Measurements from ENCODE around the gene OR5W2. TPM values are rescaled to one million over a fixed set of nuclear protein-coding genes. Genes with fewer than 3 reads are reported as not detected.
"Not testable (repeated sequence)": the region's sequence is repeated elsewhere in the genome, so short reads cannot be mapped to it uniquely, and the experiment has no call there.

OR5W2 gene
- total RNA-seq (not detected), polyA plus RNA-seq (ENCODE audit: insufficient read depth in 1 of 8, insufficient read length in 8 of 8, low replicate concordance in 1 of 8) (not detected)
- long read RNA-seq, donor 1: 0 reads
- long read RNA-seq, donor 2: 0 reads
- long read RNA-seq, donor 3: 0 reads
- long read RNA-seq, donor 4: 0 reads
- long read RNA-seq, donor 5: 0 reads
- long read RNA-seq, donor 6: 0 reads
- long read RNA-seq, donor 7: 0 reads
- long read RNA-seq, donor 8, partial matches to known transcripts: 0 of 1 reads
- long read RNA-seq, donor 8, other reads (novel, unspliced or antisense): 0 of 1 reads
- long read RNA-seq, donor 9: 0 reads
- long read RNA-seq, donor 10: 0 reads
- long read RNA-seq, donor 11: 0 reads

DNA sequence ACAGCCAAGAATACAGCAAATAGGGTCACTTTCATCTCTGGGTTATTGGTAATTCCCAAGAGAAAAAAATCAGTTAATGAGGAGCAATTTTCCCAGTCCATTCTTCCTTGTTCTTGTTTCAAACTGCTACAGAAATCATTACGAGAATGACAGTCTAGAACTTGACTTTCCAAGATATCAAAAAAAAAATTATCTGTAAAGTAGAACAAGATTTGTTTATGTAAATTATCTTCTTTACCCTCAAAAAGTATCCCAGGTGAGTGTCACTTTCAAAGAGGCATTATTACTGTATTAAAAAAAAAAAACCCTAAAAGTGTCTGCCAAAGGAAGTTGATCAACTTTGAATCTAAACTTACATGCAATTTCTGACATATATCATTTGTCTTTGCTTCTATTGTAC is at the start of gene OR5W2:
Gene OR5W2, minus strand, starts transcription at position 101 of the 400 bp plus-strand sequence. Its CDS starts 0 bp downstream, at position 101.
- no CpG with 5 or more reads among the region's 1 CpG for WGBS (ENCODE audit: insufficient coverage)
- Histone ChIP-seq H3K36me3 (ENCODE audit: control insufficient read depth, insufficient read depth, low read length) (no peaks in the 10 kb centered on the region), H3K9me3 (replicated peaks; ENCODE audit: control insufficient read depth, low read depth, low read length) (peaks cover 22% of the 10 kb centered on the region), H3K4me3 (ENCODE audit: low read length) (no peak within 1 kb of the TSS), H3K27ac (ENCODE audit: low read length) (no peak within 1 kb of the TSS), H3K4me1 (ENCODE audit: control insufficient read depth, insufficient read depth, low read length) (no peaks in the 10 kb centered on the region), H3K27me3 (ENCODE audit: control insufficient read depth, insufficient read depth, low read length) (no peaks in the 10 kb centered on the region)
- DNase-seq: no peak

DNA sequence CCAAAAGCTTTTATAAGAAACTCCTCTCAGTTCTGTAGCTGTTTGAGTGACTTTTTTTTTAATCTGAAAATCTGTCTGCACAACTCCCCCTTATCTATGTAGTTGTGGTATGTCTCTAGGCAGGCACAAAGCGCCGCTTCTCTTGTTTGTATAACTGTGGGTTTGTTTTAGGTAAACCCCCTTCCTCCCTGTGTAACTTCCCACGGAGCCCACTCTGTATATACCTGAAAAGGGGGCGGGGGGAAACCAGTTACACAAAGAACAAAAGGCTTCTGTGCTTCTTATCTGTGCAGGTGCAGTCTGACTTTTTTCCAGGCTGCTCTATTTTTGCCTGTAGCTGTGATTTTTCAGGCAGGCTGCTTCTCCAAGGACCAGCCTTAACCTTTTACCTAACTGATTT is 42.1 kb upstream of the OR5W2 start:
- no peaks in the 10 kb centered on the region for H3K4me1 ChIP-seq (ENCODE audit: control insufficient read depth, insufficient read depth, low read length)
- no peaks in the 10 kb centered on the region for H3K27me3 ChIP-seq (ENCODE audit: control insufficient read depth, insufficient read depth, low read length)
- H3K4me3 ChIP-seq (ENCODE audit: low read length): no peak overlapping the region
- no peak overlapping the region for H3K27ac ChIP-seq (ENCODE audit: low read length)
- no CpG with 5 or more reads among the region's 4 CpGs for WGBS (ENCODE audit: insufficient coverage)
- no peaks in the 10 kb centered on the region for H3K36me3 ChIP-seq (ENCODE audit: control insufficient read depth, insufficient read depth, low read length)
- peaks cover 5% of the 10 kb centered on the region for H3K9me3 ChIP-seq (replicated peaks; ENCODE audit: control insufficient read depth, low read depth, low read length)
- DNase-seq: no peak

DNA sequence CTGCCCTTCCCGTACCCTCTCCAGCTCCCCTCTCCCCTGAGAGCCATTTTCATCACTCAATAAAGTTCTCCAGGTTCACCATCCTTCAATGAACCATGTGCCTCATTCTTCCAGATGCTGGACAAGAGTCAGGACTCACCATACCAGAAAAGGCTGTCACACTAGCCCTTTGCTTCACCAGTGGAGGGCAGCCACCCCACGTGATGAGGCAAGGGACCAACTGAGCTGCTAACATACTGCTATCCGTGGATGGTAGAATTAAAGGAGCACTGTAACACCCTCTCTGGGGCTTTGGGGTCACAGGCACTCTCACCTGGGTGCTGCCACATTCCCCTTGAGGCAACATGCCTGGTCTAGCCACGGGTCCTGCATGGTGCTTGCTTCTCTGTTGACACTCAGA is 34.9 kb upstream of the OR5W2 start:
- 44% methylated on average over 3 of the region's 4 CpGs for WGBS (ENCODE audit: insufficient coverage)
- no peak for DNase-seq

DNA sequence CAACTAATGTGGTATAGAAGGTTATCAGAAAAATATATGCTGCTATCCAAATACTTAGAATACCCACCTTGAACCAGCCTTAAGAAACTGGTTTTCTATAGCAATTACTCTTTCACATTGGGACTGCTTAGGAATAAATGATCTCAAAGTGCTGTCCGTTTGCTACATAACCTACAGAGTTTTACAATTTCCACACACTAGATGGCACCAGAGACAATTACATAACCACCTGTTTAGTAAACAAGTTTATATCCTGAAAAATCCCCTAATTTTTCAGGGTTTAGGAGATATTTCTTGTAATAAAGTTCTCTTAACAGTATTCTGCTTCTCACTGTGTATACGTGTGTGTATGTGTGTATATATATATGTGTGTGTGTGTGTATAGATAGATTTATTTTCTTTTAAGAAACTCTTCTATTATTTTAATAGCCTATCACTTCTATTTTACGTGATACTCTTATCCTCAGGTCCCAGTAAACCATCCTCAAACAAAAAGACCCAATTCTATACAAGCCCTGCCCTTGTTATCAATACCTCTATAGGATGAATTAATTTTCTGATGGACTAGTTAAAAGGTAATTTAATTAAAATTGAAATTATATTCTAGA is 28.5 kb upstream of the OR5W2 start:
- no peak overlapping the region for H3K27ac ChIP-seq (ENCODE audit: low read length)
- H3K27me3 ChIP-seq (ENCODE audit: control insufficient read depth, insufficient read depth, low read length): no peaks in the 10 kb centered on the region
- H3K4me1 ChIP-seq (ENCODE audit: control insufficient read depth, insufficient read depth, low read length): no peaks in the 10 kb centered on the region
- H3K36me3 ChIP-seq (ENCODE audit: control insufficient read depth, insufficient read depth, low read length): no peaks in the 10 kb centered on the region
- no CpG with 5 or more reads among the region's 3 CpGs for WGBS (ENCODE audit: insufficient coverage)
- no peaks in the 10 kb centered on the region for H3K9me3 ChIP-seq (replicated peaks; ENCODE audit: control insufficient read depth, low read depth, low read length)
- H3K4me3 ChIP-seq (ENCODE audit: low read length): no peak overlapping the region
- peak; percentile 9 for DNase-seq

More for the DNA sequence above, 34.9 kb upstream of the OR5W2 start:
- no peaks in the 10 kb centered on the region for H3K27me3 ChIP-seq (ENCODE audit: control insufficient read depth, insufficient read depth, low read length)
- H3K4me1 ChIP-seq (ENCODE audit: control insufficient read depth, insufficient read depth, low read length): no peaks in the 10 kb centered on the region
- H3K36me3 ChIP-seq (ENCODE audit: control insufficient read depth, insufficient read depth, low read length): no peaks in the 10 kb centered on the region
- H3K9me3 ChIP-seq (replicated peaks; ENCODE audit: control insufficient read depth, low read depth, low read length): peaks cover 11% of the 10 kb centered on the region
- no peak overlapping the region for H3K4me3 ChIP-seq (ENCODE audit: low read length)
- H3K27ac ChIP-seq (ENCODE audit: low read length): no peak overlapping the region

DNA sequence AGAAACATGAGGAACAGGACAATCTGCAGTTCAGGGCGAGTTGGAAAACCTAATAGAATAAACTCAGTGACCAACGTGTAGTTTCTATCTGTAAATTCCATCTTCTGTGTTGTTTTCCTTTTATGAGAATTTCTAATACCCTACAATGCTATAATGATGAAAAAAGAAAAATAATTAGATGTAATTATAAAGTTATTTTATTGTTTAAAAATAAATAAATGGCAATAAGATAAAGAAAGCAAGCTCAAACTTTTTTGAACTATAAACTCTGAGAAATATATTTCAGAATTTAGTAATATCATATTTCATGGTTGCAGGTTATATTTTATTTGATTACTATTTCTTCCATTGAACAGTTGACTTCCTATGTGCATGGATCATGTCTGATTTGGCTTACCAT is 21.9 kb upstream of the OR5W2 start, which contains the start of gene OR5I1:
Gene OR5I1, minus strand, starts transcription at position 101 of the 400 bp plus-strand sequence. Its CDS starts 0 bp downstream, at position 101.
- H3K9me3 ChIP-seq (replicated peaks; ENCODE audit: control insufficient read depth, low read depth, low read length): peaks cover 6% of the 10 kb centered on the region
- H3K36me3 ChIP-seq (ENCODE audit: control insufficient read depth, insufficient read depth, low read length): no peaks in the 10 kb centered on the region
- no peaks in the 10 kb centered on the region for H3K4me1 ChIP-seq (ENCODE audit: control insufficient read depth, insufficient read depth, low read length)
- H3K4me3 ChIP-seq (ENCODE audit: low read length): no peak within 1 kb of the TSS
- no CpG with 5 or more reads among the region's 2 CpGs for WGBS (ENCODE audit: insufficient coverage)
- no peak within 1 kb of the TSS for H3K27ac ChIP-seq (ENCODE audit: low read length)
- no peaks in the 10 kb centered on the region for H3K27me3 ChIP-seq (ENCODE audit: control insufficient read depth, insufficient read depth, low read length)
- no peak for DNase-seq

DNA sequence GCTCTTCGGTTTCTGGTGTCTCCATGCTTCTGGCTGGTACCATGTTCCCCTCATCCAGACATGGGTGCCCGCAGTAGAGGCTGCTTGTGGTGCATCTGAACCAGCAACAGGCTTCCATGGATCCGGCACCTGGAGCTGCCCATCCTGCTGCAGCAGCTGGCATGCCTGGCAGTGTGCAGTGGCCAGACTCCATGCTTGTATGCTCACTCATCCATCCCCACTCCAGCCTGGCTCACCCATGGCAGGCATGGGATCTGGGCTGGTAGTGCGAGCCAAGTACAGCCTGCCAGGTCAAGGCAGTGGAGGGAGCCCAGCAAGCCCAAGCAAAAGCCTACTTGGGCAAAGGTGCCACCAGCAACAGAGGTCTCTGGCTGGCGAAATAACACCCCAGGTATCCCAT is 6.2 kb upstream of the OR5W2 start:
- no peak overlapping the region for H3K4me3 ChIP-seq (ENCODE audit: low read length)
- H3K27ac ChIP-seq (ENCODE audit: low read length): no peak overlapping the region
- WGBS (ENCODE audit: insufficient coverage): 79% methylated on average over 4 of the region's 5 CpGs
- H3K4me1 ChIP-seq (ENCODE audit: control insufficient read depth, insufficient read depth, low read length): no peaks in the 10 kb centered on the region
- no peaks in the 10 kb centered on the region for H3K27me3 ChIP-seq (ENCODE audit: control insufficient read depth, insufficient read depth, low read length)
- peaks cover 10% of the 10 kb centered on the region for H3K9me3 ChIP-seq (replicated peaks; ENCODE audit: control insufficient read depth, low read depth, low read length)
- no peaks in the 10 kb centered on the region for H3K36me3 ChIP-seq (ENCODE audit: control insufficient read depth, insufficient read depth, low read length)
- no peak for DNase-seq

DNA sequence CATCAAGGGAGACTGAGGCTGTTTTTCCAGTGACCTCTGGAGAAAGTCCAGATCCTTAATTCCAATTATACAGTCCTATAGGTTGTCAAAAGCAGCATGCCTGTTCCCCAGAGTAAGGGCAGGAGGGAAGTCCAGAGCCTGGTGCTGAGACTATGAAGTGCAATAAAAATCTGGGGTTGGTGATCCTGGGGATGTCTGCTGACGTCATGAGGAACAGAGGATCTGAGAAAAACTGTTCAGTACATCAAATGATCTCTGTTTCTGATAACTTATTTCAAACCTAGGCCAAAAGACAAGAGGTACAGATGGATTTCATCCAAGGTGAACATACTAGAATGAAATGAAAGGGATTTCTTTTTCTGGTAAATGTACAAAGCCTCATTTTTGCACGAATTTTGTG is 12.1 kb downstream of the OR5W2 start:
- no peak for DNase-seq
- H3K4me1 ChIP-seq (ENCODE audit: control insufficient read depth, insufficient read depth, low read length): no peaks in the 10 kb centered on the region
- no peaks in the 10 kb centered on the region for H3K27me3 ChIP-seq (ENCODE audit: control insufficient read depth, insufficient read depth, low read length)
- H3K9me3 ChIP-seq (replicated peaks; ENCODE audit: control insufficient read depth, low read depth, low read length): peaks cover 12% of the 10 kb centered on the region
- no peak overlapping the region for H3K27ac ChIP-seq (ENCODE audit: low read length)
- H3K36me3 ChIP-seq (ENCODE audit: control insufficient read depth, insufficient read depth, low read length): no peaks in the 10 kb centered on the region
- WGBS (ENCODE audit: insufficient coverage): no CpG with 5 or more reads among the region's 2 CpGs
- no peak overlapping the region for H3K4me3 ChIP-seq (ENCODE audit: low read length)

DNA sequence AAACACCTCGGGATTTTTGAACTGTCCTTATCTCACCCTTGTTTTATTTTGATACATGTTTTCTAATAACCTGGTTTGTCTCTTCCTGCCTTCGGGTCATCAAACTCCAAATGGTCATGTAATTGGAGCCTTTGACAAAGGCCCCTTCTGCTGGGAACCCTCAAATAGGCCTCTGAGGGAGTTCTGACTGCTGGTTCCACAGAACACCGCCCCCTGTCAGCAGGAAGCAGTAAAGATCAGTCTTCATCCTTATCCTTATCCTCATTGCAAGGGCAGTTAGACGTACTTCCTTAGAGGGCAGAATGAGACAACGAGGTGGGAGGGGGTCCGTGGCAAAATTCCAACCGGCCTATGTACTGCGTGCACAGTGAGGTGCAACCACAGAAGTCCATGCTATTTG is 19.2 kb downstream of the OR5W2 start:
- H3K4me1 ChIP-seq (ENCODE audit: control insufficient read depth, insufficient read depth, low read length): no peaks in the 10 kb centered on the region
- H3K27ac ChIP-seq (ENCODE audit: low read length): no peak overlapping the region
- DNase-seq: no peak
- H3K36me3 ChIP-seq (ENCODE audit: control insufficient read depth, insufficient read depth, low read length): no peaks in the 10 kb centered on the region
- H3K9me3 ChIP-seq (replicated peaks; ENCODE audit: control insufficient read depth, low read depth, low read length): peaks cover 15% of the 10 kb centered on the region
- H3K27me3 ChIP-seq (ENCODE audit: control insufficient read depth, insufficient read depth, low read length): no peaks in the 10 kb centered on the region
- 76% methylated on average over 5 of the region's 8 CpGs for WGBS (ENCODE audit: insufficient coverage)
- H3K4me3 ChIP-seq (ENCODE audit: low read length): no peak overlapping the region

DNA sequence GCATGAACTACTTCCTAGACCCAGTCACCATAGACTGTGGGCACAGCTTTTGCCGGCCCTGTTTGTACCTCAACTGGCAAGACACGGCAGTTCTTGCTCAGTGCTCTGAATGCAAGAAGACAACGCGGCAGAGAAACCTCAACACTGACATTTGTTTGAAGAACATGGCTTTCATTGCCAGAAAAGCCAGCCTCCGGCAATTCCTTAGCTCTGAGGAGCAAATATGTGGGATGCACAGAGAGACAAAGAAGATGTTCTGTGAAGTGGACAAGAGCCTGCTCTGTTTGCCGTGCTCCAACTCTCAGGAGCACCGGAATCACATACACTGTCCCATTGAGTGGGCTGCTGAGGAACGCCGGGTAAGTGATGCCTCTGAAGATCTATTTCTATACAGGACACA is 28.9 kb downstream of the OR5W2 start:
- H3K27ac ChIP-seq (ENCODE audit: low read length); H3K9me3 ChIP-seq (replicated peaks; ENCODE audit: control insufficient read depth, low read depth, low read length); H3K4me1 ChIP-seq (ENCODE audit: control insufficient read depth, insufficient read depth, low read length); H3K36me3 ChIP-seq (ENCODE audit: control insufficient read depth, insufficient read depth, low read length); H3K27me3 ChIP-seq (ENCODE audit: control insufficient read depth, insufficient read depth, low read length); H3K4me3 ChIP-seq (ENCODE audit: low read length); DNase-seq: not testable (repeated sequence)
- 89% methylated on average over 6 of the region's 9 CpGs for WGBS (ENCODE audit: insufficient coverage)

- not testable (repeated sequence) for H3K27ac ChIP-seq (ENCODE audit: low read length); H3K9me3 ChIP-seq (replicated peaks; ENCODE audit: control insufficient read depth, low read depth, low read length); H3K4me1 ChIP-seq (ENCODE audit: control insufficient read depth, insufficient read depth, low read length); DNase-seq; H3K4me3 ChIP-seq (ENCODE audit: low read length); H3K36me3 ChIP-seq (ENCODE audit: control insufficient read depth, insufficient read depth, low read length); H3K27me3 ChIP-seq (ENCODE audit: control insufficient read depth, insufficient read depth, low read length)
- WGBS (ENCODE audit: insufficient coverage): 86% methylated on average over 2 of the region's 4 CpGs
These were observed 29.4 kb downstream of the OR5W2 start for GRCh38 chr11:55884995-55885394.

Measured in muscle of leg (tissue), 16 donors.